K562 (cell line): ENCODE measurements around the gene SETD5. TPM values are rescaled to one million over a fixed set of nuclear protein-coding genes. Genes with fewer than 3 reads are reported as not detected.

ENCODE experiments used
- CBFA2T3 ChIP-seq: fragments of 450-650 bp; IDR thresholded peaks from 2 replicates; pipeline ENCODE4 v1.6.1; 2017
- FOXK2 ChIP-seq, 2 experiments: fragments of 450-650 bp; IDR thresholded peaks in 1 of 2; conservative IDR thresholded peaks in 1 of 2; 2 replicates each; pipeline ENCODE4 v1.6.1; 2016; ENCODE audit warnings: low read depth in 2 of 2, mild to moderate bottlenecking in 1 of 2
- LARP7 ChIP-seq: fragments of 450-650 bp; IDR thresholded peaks from 2 replicates; pipeline ENCODE4 v1.6.1; 2016
- SAP30 ChIP-seq: fragments of 200-600 bp; sonication (generic); IDR thresholded peaks from 2 replicates; pipeline ENCODE4 v1.6.1; 2012; ENCODE audit warnings: borderline replicate concordance, low read depth, mild to moderate bottlenecking, moderate library complexity, low read length, control low read depth, inconsistent platforms; ENCODE audit not compliant: insufficient read depth, poor library complexity, severe bottlenecking
- SETDB1 ChIP-seq: IDR thresholded peaks from one replicate; pipeline ENCODE4 v1.6.1; 2012; ENCODE audit warnings: low read length, control low read depth, inconsistent platforms
- SMAD4 ChIP-seq: fragments of 250-450 bp; sonication (Bioruptor Pico); conservative IDR thresholded peaks from 2 replicates; pipeline ENCODE4 v1.8.0; 2021; ENCODE audit warnings: inconsistent platforms, mild to moderate bottlenecking, moderate library complexity
- SMARCA4 ChIP-seq: fragments of 450-650 bp; IDR thresholded peaks from 2 replicates; pipeline ENCODE4 v1.6.1; 2016
- SP1 ChIP-seq: sonication (generic); formaldehyde crosslinking; IDR thresholded peaks from 2 replicates; pipeline ENCODE4 v1.8.1; 2022; ENCODE audit warnings: mild to moderate bottlenecking, missing genetic modification reagents
- TAF1 ChIP-seq: IDR thresholded peaks from 2 replicates; pipeline ENCODE4 v1.6.1; 2011; ENCODE audit warnings: mild to moderate bottlenecking, low read length, moderate library complexity; ENCODE audit not compliant: insufficient read depth, control insufficient read depth, severe bottlenecking; ENCODE audit errors: extremely low read depth
- TAF9B ChIP-seq: fragments of 450-650 bp; IDR thresholded peaks from 2 replicates; pipeline ENCODE4 v1.6.1; 2018; ENCODE audit warnings: mild to moderate bottlenecking; ENCODE audit not compliant: partially characterized antibody
- TBL1XR1 ChIP-seq, 2 experiments: IDR thresholded peaks; 2 replicates each; pipeline ENCODE4 v1.6.1; 2012; ENCODE audit warnings: improper control_type of control experiment in 2 of 2, low read length in 2 of 2, mild to moderate bottlenecking in 1 of 2
- polyA plus RNA-seq, 8 experiments: library from polyadenylated mRNA; depleted of rRNA in 4 of 8; stranded (reverse) in 5 of 8; unstranded in 3 of 8; fragments of >200 nt; fragmentation: Nextera tagmentation in 2 of 8; fragmentation: Illumina TruSeq in 1 of 8; extraction: Ambion mirVana in 2 of 8; extraction: Trizol in 1 of 8; gene quantifications; 2 replicates each; pipeline versions ENCODE4 v1.2.1 to v1.2.3, GENCODE V29; 2011 to 2014; ENCODE audit warnings: inconsistent platforms in 1 of 8, missing spikeins in 1 of 8
- total RNA-seq, 7 experiments: library from RNA; depleted of rRNA in 6 of 7; stranded (reverse); fragments of >200 nt in 6 of 7; fragmentation: Illumina TruSeq in 2 of 7; extraction: Trizol in 2 of 7; gene quantifications; 2 replicates each; pipeline versions ENCODE4 v1.2.1 to v1.2.3, GENCODE V29; 2011 to 2021; ENCODE audit warnings: low replicate concordance in 1 of 7
- TF ChIP-seq, protein P1 (sequence below): sonication (generic); formaldehyde crosslinking; IDR thresholded peaks from 2 replicates; pipeline ENCODE4 v1.8.0; 2022; ENCODE audit warnings: mild to moderate bottlenecking, missing genetic modification reagents
- TF ChIP-seq, protein P2 (sequence below), 2 experiments: fragments of 450-650 bp; conservative IDR thresholded peaks; 2 replicates each; pipeline ENCODE4 v1.6.1; 2017; ENCODE audit warnings: mild to moderate bottlenecking in 2 of 2, moderate library complexity in 2 of 2
- TF ChIP-seq, protein P3 (sequence below): fragments of 250-450 bp; sonication (Bioruptor Pico); IDR thresholded peaks from 2 replicates; pipeline ENCODE4 v1.8.0; 2022; ENCODE audit warnings: inconsistent platforms, mild to moderate bottlenecking, moderate library complexity, borderline replicate concordance
- TF ChIP-seq, protein P4 (sequence below), 2 experiments: fragments of 450-650 bp; IDR thresholded peaks; 2 replicates each; pipeline ENCODE4 v1.6.1; 2018; ENCODE audit warnings: mild to moderate bottlenecking in 2 of 2, low read depth in 1 of 2; ENCODE audit not compliant: partially characterized antibody in 2 of 2

The SETD5 gene
- total and polyA plus RNA-seq, 9 of the 15 experiments (the other 6 are each of a cell fraction or from before 2014, with no cell fraction given): 20.8 to 135 (median 87.2) TPM

DNA sequence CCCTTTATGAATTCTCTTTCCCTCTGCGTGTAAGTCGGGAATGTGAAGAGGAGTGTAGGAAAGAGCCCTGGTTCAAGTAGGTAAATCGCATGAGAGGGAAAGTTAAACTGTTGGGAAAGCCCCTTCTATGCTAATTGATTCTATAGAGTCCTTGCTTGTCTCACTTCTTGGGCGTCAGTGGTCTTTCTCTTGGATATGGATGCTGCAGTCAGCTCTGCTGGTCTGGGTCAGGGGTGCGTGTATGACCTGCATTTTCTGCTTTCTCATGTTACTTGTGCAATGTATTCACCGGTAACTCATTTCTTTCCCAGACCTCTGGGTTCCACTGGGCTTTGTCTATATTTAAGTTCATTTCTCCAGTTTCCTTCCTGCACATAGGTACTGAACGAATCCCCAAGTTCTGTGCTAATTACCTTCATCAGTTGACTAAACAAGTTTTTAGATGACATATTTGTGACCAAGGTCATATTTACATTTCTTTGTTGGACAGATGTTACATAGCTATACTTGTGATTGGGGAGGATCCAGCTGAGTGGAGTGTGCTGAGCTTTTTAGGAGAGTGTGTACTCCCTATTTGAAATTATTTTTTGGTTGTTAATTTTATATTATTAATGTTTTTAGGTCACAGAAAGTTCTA, 1.4 kb downstream of the SETD5 start (continued):
- TF ChIP-seq, protein P1, sequence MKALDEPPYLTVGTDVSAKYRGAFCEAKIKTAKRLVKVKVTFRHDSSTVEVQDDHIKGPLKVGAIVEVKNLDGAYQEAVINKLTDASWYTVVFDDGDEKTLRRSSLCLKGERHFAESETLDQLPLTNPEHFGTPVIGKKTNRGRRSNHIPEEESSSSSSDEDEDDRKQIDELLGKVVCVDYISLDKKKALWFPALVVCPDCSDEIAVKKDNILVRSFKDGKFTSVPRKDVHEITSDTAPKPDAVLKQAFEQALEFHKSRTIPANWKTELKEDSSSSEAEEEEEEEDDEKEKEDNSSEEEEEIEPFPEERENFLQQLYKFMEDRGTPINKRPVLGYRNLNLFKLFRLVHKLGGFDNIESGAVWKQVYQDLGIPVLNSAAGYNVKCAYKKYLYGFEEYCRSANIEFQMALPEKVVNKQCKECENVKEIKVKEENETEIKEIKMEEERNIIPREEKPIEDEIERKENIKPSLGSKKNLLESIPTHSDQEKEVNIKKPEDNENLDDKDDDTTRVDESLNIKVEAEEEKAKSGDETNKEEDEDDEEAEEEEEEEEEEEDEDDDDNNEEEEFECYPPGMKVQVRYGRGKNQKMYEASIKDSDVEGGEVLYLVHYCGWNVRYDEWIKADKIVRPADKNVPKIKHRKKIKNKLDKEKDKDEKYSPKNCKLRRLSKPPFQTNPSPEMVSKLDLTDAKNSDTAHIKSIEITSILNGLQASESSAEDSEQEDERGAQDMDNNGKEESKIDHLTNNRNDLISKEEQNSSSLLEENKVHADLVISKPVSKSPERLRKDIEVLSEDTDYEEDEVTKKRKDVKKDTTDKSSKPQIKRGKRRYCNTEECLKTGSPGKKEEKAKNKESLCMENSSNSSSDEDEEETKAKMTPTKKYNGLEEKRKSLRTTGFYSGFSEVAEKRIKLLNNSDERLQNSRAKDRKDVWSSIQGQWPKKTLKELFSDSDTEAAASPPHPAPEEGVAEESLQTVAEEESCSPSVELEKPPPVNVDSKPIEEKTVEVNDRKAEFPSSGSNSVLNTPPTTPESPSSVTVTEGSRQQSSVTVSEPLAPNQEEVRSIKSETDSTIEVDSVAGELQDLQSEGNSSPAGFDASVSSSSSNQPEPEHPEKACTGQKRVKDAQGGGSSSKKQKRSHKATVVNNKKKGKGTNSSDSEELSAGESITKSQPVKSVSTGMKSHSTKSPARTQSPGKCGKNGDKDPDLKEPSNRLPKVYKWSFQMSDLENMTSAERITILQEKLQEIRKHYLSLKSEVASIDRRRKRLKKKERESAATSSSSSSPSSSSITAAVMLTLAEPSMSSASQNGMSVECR: peak; percentile 72; the same call in 1 of the 2 replicates
- TF ChIP-seq, protein P2, sequence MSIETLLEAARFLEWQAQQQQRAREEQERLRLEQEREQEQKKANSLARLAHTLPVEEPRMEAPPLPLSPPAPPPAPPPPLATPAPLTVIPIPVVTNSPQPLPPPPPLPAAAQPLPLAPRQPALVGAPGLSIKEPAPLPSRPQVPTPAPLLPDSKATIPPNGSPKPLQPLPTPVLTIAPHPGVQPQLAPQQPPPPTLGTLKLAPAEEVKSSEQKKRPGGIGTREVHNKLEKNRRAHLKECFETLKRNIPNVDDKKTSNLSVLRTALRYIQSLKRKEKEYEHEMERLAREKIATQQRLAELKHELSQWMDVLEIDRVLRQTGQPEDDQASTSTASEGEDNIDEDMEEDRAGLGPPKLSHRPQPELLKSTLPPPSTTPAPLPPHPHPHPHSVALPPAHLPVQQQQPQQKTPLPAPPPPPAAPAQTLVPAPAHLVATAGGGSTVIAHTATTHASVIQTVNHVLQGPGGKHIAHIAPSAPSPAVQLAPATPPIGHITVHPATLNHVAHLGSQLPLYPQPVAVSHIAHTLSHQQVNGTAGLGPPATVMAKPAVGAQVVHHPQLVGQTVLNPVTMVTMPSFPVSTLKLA (conservative IDR thresholded peaks at IDR 0.05): peak; percentile 48 to 61; a peak in 3 of 4 replicates
- TF ChIP-seq, protein P3, sequence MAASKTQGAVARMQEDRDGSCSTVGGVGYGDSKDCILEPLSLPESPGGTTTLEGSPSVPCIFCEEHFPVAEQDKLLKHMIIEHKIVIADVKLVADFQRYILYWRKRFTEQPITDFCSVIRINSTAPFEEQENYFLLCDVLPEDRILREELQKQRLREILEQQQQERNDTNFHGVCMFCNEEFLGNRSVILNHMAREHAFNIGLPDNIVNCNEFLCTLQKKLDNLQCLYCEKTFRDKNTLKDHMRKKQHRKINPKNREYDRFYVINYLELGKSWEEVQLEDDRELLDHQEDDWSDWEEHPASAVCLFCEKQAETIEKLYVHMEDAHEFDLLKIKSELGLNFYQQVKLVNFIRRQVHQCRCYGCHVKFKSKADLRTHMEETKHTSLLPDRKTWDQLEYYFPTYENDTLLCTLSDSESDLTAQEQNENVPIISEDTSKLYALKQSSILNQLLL (CRISPR knock-in tag): no peak
- no peak for TF ChIP-seq SMAD4
- 0 out of 4 replicates have a peak, but pooled peaks of 1 of the 2 experiments have one; percentile 33 for TF ChIP-seq TBL1XR1 (IDR thresholded peaks at IDR 0.05; ENCODE audit: low read length in 2 of 2)
- TF ChIP-seq CBFA2T3: peak; percentile 16; the same call in 1 of the 2 replicates
- peak; percentile 52 to 68; a peak in 2 of 4 replicates for TF ChIP-seq FOXK2 (conservative IDR thresholded peaks at IDR 0.05 in 1 of 2, IDR thresholded peaks at IDR 0.05 in 1 of 2; ENCODE audit: low read depth in 2 of 2)
- TF ChIP-seq TAF9B: peak; percentile 58
- peak; percentile 65 for TF ChIP-seq TAF1
- no peak; the same call in 1 of the 2 replicates for TF ChIP-seq SP1 (CRISPR knock-in tag)
- peak; percentile 54; the same call in 1 of the 2 replicates for TF ChIP-seq SMARCA4
- TF ChIP-seq SAP30: no peak
- TF ChIP-seq SETDB1: no peak
- TF ChIP-seq, protein P4, sequence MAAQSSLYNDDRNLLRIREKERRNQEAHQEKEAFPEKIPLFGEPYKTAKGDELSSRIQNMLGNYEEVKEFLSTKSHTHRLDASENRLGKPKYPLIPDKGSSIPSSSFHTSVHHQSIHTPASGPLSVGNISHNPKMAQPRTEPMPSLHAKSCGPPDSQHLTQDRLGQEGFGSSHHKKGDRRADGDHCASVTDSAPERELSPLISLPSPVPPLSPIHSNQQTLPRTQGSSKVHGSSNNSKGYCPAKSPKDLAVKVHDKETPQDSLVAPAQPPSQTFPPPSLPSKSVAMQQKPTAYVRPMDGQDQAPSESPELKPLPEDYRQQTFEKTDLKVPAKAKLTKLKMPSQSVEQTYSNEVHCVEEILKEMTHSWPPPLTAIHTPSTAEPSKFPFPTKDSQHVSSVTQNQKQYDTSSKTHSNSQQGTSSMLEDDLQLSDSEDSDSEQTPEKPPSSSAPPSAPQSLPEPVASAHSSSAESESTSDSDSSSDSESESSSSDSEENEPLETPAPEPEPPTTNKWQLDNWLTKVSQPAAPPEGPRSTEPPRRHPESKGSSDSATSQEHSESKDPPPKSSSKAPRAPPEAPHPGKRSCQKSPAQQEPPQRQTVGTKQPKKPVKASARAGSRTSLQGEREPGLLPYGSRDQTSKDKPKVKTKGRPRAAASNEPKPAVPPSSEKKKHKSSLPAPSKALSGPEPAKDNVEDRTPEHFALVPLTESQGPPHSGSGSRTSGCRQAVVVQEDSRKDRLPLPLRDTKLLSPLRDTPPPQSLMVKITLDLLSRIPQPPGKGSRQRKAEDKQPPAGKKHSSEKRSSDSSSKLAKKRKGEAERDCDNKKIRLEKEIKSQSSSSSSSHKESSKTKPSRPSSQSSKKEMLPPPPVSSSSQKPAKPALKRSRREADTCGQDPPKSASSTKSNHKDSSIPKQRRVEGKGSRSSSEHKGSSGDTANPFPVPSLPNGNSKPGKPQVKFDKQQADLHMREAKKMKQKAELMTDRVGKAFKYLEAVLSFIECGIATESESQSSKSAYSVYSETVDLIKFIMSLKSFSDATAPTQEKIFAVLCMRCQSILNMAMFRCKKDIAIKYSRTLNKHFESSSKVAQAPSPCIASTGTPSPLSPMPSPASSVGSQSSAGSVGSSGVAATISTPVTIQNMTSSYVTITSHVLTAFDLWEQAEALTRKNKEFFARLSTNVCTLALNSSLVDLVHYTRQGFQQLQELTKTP (IDR thresholded peaks at IDR 0.05; ENCODE audit: low read depth in 1 of 2, partially characterized antibody in 2 of 2): peak in 1 of 2 experiments; percentile 36
- peak; percentile 22; the same call in 1 of the 2 replicates for TF ChIP-seq LARP7
